GM21528 (cell line): Measurements from ENCODE around the gene PLEKHA5.
"Not testable (repeated sequence)": the region's sequence is repeated elsewhere in the genome, so short reads cannot be mapped to it uniquely, and the experiment has no call there.

Experiments used
- ATAC-seq: cut with Tn5 transposase; IDR thresholded peaks from one replicate; pipeline ENCODE4 v1.9.1; 2021; ENCODE audit warnings: mild to moderate bottlenecking, moderate library complexity; ENCODE audit not compliant: unreplicated experiment, low FRiP score

The PLEKHA5 gene

DNA sequence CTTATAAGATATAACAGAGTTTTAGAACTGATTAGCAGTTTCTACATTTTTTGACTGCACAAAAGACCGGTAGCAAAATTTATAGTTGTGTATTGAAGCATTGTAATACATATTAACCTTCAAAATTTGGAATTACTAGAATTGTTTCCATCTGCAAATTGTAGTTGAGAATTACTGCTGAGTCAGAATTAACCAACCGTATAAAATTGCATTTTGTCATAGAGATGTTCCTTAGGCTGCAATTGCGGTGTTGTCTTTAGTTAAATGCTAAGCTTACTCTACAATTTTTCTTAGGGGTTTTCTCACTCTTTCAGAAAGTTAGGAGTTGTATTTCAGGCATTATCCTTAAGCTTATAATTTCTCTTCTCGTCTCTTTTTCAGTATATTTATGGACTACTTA is 132.2 kb downstream of the PLEKHA5 start:
- no peak for ATAC-seq

- ATAC-seq: no peak
Measured at GRCh38 chr12:19263672-19264071, 134.1 kb downstream of the PLEKHA5 start.

DNA sequence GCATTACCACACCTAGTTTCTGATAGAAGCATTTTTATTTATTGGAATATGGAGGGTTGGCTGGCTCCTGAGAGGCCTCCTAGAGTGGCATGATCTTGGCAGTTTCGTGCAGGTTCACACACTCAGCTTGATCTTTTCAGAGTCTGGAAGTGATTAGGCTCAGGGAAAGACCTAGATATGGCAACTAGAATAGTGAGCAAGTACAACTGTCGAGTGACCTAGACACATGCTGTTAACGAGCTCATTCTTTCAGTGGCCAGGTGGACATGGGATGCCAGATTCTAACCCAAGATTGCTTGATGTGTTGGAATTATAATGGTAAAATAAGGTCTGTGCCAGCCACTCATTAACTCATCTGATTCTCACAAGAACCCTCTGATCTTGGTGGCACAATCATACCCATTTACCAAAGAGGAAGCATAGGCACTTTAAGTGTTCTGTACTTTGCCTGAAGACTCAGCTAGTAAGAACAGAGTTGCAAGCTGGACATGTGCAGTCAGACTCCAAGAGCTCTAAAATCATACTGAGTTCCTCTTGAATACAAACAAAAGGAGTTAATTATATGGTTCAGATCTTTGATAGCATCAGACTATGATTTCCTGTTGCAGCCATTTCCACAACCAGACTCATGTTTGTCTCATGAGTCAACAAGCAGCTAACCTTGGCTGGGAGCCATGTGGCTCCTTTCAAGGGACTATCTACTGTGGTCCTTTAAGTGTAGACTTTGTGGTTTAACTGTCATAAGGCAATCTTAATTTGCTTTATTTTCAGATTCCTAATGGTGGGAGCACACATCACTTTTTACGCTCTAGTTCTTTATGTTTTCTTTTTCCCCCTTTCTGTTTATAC is 144.2 kb downstream of the PLEKHA5 start:
- ATAC-seq: no peak

- no peak for ATAC-seq
Measured at GRCh38 chr12:19276767-19277166, 147.2 kb downstream of the PLEKHA5 start.

DNA sequence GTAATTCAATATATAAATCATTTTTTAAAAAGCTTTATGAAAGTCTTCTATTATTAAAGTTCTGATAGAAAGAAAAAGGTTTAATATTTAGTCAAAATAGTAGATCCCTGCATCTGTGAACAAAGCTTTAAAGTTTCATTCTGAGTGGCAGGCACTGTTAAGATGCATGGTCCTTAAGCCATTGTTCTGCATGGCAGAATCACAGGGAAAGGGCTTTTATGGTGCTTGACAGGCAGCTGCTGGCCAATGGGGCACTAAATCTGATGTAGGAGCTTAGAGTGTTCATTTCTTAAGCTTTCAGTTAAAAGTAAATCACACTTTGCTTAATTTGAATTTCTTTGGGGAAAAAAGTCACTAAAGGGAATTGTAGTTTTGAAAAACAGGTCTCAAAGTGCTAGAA is 148.2 kb downstream of the PLEKHA5 start:
- ATAC-seq: no peak

DNA sequence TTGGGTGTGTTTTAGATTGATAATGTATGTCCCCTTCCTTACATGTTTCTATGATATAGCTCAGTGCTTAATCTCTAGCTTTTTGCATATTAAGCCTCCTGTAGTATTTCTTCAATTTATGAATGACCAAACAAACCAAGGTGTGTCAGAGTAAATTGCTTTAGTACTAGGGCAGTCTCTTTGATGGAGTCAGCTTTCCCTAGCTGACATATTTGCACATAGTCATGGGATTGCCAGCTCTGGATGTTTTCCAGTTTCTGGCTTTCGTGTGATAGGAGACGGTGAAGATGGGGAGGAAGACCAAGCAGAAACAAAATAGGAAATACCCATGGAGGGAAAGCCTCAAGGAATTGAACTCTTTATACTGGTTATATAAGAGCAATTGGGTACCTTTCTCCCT is 148.9 kb downstream of the PLEKHA5 start:
- ATAC-seq: no peak

GRCh38 chr12:19282133-19282699 is 152.7 kb downstream of the PLEKHA5 start:
- ATAC-seq: no peak

DNA sequence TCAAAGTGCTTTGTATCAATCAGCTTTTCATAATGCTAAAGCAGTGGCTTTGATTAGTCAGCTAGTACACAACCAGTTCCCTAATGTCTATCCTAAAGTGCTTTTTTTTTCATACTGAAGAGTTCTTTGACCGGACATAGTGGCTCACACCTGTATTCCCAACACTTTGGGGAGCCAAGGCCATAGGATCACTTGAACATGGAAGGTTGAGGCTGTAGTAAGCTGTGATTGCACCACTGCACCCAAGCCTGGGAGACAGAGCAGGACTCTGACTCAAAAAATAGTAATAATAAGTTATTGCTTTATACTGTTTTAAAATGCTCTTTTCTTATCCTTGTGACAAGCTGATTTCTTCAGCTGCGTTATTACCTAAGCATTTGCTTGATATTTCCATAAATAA is 155.1 kb downstream of the PLEKHA5 start:
- ATAC-seq: no peak

DNA sequence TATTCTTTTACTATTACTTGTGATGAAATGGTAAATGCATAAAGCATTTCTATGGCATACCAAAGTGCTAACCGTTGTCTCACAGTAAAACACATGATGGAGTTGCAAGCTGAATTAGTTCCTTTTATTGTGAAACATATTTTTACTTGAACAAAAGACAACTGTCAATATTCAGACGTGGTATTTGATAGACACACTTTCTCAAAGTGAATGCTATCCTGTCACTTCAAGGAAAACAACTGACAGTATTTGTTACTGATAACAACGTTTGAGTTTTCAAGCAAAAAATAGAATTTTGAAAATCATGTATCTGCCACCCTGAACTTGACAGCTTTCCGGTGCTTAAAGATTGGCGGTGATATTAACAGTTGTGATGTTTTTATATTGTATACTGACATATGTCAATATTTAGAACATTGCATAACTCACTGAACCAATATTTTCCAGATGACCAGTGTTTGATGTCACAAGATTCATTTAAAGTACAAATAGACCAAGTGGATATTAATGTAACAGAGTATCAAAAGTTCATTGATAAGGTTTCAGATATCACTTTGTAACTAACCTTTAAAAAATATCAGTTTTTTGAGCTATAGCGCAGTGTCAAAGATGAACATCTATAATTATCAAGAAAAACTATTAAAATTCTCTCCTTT is 156.4 kb downstream of the PLEKHA5 start:
- no peak for ATAC-seq

GRCh38 chr12:19287302-19287701 is 157.8 kb downstream of the PLEKHA5 start:
- no peak for ATAC-seq

DNA sequence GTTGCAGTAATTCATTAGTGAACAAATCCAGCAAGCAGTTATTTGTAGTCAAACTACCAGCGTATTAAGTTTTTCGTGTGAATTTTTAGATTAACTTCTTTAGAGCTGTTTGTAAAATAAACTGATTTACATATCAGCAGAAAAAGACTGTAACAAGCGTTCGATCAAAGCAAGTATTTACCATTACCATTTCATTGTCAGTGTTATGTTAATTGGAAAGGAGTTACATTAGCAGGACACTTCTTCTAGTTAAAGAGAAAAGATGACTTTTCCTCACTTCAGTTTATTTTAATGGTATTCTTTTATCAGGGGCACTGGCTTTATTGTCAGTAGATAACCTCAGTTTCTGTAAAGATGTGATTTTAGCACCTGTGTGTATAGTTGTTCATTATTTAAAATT is 158.6 kb downstream of the PLEKHA5 start:
- no peak for ATAC-seq

DNA sequence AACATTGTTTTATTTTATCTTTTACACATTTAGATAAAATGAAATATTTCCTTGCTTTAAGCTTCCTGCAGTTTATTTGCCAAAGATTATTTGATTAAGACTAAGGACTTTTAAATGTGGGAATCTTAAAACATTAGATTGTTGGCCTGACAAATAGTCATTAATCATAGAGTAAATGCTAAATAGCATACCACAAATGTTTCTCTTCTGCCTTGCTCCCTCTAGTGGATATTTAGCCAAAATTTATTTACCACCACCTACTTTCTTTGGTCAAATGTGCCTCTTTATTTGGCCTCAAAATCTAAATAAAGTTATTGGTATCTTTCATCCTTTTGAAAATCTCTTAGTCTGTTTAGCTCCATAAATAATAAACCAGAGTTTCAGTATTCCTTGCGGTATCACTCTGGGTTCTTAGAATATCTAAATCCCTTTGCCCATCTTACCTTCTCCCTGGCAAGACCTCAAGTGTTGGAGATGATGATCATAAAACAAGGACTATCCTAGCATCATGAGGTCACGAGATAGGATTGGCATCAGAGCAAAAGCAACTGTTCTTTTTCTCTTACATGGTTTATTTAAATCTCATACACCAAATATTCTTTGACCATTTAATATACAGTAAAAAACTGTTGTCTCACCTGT is 159.2 kb downstream of the PLEKHA5 start:
- ATAC-seq: no peak

- no peak for ATAC-seq
Measured at GRCh38 chr12:19298836-19299605, 169.5 kb downstream of the PLEKHA5 start.

GRCh38 chr12:19299765-19300164 is 170.2 kb downstream of the PLEKHA5 start:
- no peak for ATAC-seq

DNA sequence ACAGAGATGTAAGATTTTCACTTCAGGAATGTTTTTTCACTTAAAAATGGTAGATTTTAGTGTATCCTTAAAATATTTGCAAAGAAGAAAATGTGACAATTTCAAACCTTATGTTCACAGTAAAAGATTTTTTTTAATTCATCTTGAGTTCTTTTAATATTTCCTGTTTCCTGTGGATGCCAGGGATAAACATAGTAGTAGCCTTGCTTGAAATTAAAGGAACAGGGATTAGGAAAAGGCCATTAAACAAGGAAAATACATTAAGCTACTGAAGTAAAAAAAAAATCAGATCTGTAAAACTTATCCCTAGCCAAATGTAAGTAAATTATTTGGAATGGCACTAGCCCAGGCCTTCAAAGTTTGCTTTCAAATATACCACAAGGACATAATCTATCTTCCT is 171.7 kb downstream of the PLEKHA5 start:
- ATAC-seq: no peak

- ATAC-seq: no peak
Measured at GRCh38 chr12:19301688-19302087, 172.2 kb downstream of the PLEKHA5 start.

DNA sequence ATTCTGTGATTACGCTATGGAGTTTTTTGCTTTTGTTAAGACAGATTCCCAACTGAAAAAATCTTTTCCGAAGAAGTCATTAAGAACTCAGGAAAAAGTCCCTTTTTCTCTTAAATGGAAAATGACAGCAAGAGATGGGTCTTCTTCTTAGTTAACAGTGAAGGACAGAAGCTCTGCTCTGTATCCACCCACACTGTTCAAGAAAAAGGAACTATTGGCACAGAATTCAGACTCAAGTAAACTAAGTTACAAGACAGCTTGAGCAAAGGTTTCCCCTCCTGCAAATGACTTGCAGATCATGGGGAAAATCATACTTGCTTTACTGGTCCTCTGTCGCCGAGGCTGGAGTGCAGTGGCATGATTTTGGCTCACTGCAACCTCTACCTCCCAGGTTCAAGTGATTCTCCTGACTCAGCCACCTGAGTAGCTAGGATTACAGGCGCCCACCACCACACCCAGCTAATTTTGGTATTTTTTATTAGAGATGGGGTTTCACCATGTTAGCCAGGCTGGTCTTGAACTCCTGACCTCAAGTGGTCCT is 172.6 kb downstream of the PLEKHA5 start:
- ATAC-seq: no peak

- ATAC-seq: no peak
Measured at GRCh38 chr12:19303496-19303895, 174.0 kb downstream of the PLEKHA5 start.

- no peak for ATAC-seq
Measured at GRCh38 chr12:19304149-19304750, 174.7 kb downstream of the PLEKHA5 start.

DNA sequence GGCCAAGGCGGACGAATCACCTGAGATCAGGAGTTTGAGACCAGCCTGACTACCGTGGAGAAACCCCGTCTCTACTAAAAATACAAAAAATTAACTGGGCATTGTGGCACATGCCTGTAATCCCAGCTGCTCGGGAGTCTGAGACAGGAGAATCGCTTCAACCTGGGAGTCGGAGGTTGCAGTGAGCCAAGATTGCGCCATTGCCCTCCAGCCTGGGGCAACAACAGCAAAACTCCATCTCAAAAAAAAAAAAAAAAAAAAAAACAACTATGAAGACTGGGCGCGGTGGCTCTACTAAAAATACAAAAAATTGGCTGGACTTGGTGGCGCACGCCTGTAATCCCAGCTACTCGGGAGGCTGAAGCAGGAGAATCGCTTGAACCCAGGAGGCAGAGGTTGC is 176.1 kb downstream of the PLEKHA5 start:
- not testable (repeated sequence) for ATAC-seq
